HEK293T (cell line): ENCODE results near the gene SYN1.

Experiments used
- CTCF ChIA-PET: fragments of 350-600 bp; formaldehyde crosslinking; extraction: SDS; loops from one replicate; lab custom pipeline; 2021; ENCODE audit warnings: antibody characterized with exemption, inconsistent platforms; lab: Yijun Ruan, JAX
- POLR2A ChIA-PET: fragments of 350-600 bp; formaldehyde crosslinking; extraction: SDS; loops from one replicate; lab custom pipeline; 2020; ENCODE audit warnings: antibody characterized with exemption, inconsistent platforms; lab: Yijun Ruan, JAX
- DNase-seq: peaks from one replicate; pipeline ENCODE4 v3.0.0; 2012; ENCODE audit warnings: mixed read lengths; ENCODE audit errors: extremely low spot score
- ARNT ChIP-seq: fragments of 450-650 bp; IDR thresholded peaks from 2 replicates; pipeline ENCODE4 v1.6.1; 2017; ENCODE audit warnings: mild to moderate bottlenecking
- BHLHE40 ChIP-seq: fragments of 450-650 bp; IDR thresholded peaks from 2 replicates; pipeline ENCODE4 v1.6.1; 2016; ENCODE audit warnings: mild to moderate bottlenecking, moderate library complexity, borderline replicate concordance
- CTBP1 ChIP-seq: fragments of 450-650 bp; IDR thresholded peaks from 2 replicates; pipeline ENCODE4 v1.6.1; 2016; ENCODE audit warnings: borderline replicate concordance
- ELF4 ChIP-seq: fragments of 450-650 bp; IDR thresholded peaks from 2 replicates; pipeline ENCODE4 v1.6.1; 2017; ENCODE audit warnings: antibody characterized with exemption
- FOXA1 ChIP-seq: fragments of 450-650 bp; IDR thresholded peaks from 2 replicates; pipeline ENCODE4 v1.6.1; 2016; ENCODE audit warnings: mild to moderate bottlenecking
- FOXK2 ChIP-seq: fragments of 450-650 bp; IDR thresholded peaks from 2 replicates; pipeline ENCODE4 v1.6.1; 2016; ENCODE audit warnings: mild to moderate bottlenecking
- FOXM1 ChIP-seq: fragments of 450-650 bp; IDR thresholded peaks from 2 replicates; pipeline ENCODE4 v1.6.1; 2017; ENCODE audit warnings: mild to moderate bottlenecking, borderline replicate concordance
- HDGF ChIP-seq: fragments of 450-650 bp; IDR thresholded peaks from 2 replicates; pipeline ENCODE4 v1.6.1; 2017; ENCODE audit warnings: antibody characterized with exemption, borderline replicate concordance
- L3MBTL2 ChIP-seq: fragments of 450-650 bp; conservative IDR thresholded peaks from 2 replicates; pipeline ENCODE4 v1.6.1; 2016; ENCODE audit warnings: mild to moderate bottlenecking
- LEF1 ChIP-seq: fragments of 450-650 bp; IDR thresholded peaks from 2 replicates; pipeline ENCODE4 v1.6.1; 2017; ENCODE audit warnings: mild to moderate bottlenecking, borderline replicate concordance
- NFRKB ChIP-seq: fragments of 450-650 bp; IDR thresholded peaks from 2 replicates; pipeline ENCODE4 v1.6.1; 2016; ENCODE audit warnings: mild to moderate bottlenecking, moderate library complexity
- SP1 ChIP-seq: fragments of 450-650 bp; IDR thresholded peaks from 2 replicates; pipeline ENCODE4 v1.6.1; 2017
- SUZ12 ChIP-seq: fragments of 450-650 bp; IDR thresholded peaks from 2 replicates; pipeline ENCODE4 v1.6.1; 2016; ENCODE audit warnings: mild to moderate bottlenecking
- TARDBP ChIP-seq: fragments of 450-650 bp; IDR thresholded peaks from 2 replicates; pipeline ENCODE4 v1.6.1; 2016
- ZNF384 ChIP-seq: fragments of 450-650 bp; IDR thresholded peaks from 2 replicates; pipeline ENCODE4 v1.6.1; 2016
- TF ChIP-seq, protein P1 (sequence below): fragments of 450-650 bp; IDR thresholded peaks from 2 replicates; pipeline ENCODE4 v1.6.1; 2016

Gene SYN1

DNA sequence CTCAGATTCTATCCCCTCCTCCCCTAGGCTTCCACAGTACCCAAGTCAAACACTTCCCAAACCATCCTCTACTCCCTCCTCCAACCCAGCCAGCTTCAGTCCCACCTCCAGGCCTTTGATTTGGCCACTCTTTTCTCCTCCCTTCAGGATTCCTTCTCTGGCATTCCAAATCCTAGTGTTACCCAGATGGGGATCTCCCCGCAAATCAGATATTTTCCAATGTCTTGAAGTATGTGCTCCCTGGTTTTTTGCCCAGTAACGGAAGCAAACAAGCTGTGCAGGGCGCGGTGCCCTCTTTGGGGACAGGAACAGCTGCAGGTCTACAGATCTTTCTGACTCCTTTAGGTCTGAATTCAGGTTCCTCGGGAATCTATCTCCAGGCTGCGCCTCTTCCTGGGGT lies 2.2 kb upstream of the SYN1 start:
- no peak for DNase-seq
- CTCF ChIA-PET = no interaction called here
- POLR2A ChIA-PET = no interaction called here
- TF ChIP-seq FOXM1 = no peak

DNA sequence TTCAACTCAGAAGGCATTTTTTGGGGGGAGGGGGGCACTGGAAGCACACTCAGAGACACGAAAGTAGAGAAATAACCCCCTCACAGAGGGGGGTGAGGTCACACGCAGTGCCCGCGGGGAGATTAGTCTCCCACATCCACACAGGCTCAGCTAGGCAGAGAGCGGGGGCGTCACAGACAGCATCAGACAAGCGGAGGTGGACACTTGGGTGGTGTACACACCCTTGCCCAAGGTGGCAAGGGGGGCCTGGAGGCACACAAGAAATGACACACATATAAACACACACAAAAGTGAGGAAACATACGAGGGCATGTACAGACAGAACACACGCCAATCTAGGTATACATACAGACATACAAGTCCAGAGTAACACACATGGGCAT lies 637 bp upstream of the SYN1 start:
- ChIA-PET POLR2A (no interaction called here), CTCF (no interaction called here)
- DNase-seq = no peak
- no peak for TF ChIP-seq ELF4
- TF ChIP-seq, protein P1, sequence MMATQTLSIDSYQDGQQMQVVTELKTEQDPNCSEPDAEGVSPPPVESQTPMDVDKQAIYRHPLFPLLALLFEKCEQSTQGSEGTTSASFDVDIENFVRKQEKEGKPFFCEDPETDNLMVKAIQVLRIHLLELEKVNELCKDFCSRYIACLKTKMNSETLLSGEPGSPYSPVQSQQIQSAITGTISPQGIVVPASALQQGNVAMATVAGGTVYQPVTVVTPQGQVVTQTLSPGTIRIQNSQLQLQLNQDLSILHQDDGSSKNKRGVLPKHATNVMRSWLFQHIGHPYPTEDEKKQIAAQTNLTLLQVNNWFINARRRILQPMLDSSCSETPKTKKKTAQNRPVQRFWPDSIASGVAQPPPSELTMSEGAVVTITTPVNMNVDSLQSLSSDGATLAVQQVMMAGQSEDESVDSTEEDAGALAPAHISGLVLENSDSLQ = no peak
- TF ChIP-seq TARDBP = no peak
- TF ChIP-seq FOXA1 = no peak
- no peak for TF ChIP-seq ARNT
- TF ChIP-seq FOXM1 = no peak
- TF ChIP-seq CTBP1 = no peak
- TF ChIP-seq FOXK2 = no peak
- no peak for TF ChIP-seq NFRKB
- no peak for TF ChIP-seq SUZ12
- TF ChIP-seq HDGF = no peak
- TF ChIP-seq ZNF384 = no peak
- TF ChIP-seq SP1 = no peak

DNA sequence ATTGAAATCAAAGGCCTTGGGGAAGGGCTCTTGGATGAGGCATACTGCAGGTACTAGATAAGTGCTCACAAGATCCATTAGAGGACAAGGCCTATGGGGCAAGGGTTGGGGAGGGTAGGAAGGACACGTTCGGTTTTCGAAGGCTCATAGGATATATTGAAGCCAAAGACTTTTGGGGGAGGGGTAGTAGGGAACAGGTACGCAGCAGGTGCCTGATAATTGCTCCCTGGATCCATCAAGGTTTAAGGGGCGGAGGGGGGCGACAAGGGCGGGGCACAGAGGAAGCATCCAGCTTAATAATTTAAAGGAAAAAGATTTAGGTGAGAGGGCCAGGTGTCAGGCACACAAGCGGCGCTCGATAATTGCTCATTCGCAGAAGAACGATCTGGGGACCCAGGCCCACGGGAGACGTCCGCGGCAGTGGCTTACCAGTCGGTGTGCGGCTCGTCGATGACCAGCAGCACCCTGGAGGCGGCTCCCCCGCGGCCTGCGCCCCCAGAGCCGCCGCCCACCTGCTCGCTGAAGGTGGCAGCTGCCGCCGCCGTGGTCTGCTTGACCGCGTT lies 653 bp downstream of the SYN1 start:
- TF ChIP-seq NFRKB (no peak), SP1 (no peak), SUZ12 (no peak), HDGF (no peak), LEF1 (no peak), L3MBTL2 (no peak), ZNF384 (no peak), ELF4 (no peak), CTBP1 (no peak), FOXM1 (no peak), BHLHE40 (no peak), FOXK2 (no peak), FOXA1 (no peak), ARNT (no peak), TARDBP (no peak)
- TF ChIP-seq, protein P1 = no peak
- POLR2A ChIA-PET = no interaction called here
- no peak for DNase-seq
- CTCF ChIA-PET = no interaction called here

DNA sequence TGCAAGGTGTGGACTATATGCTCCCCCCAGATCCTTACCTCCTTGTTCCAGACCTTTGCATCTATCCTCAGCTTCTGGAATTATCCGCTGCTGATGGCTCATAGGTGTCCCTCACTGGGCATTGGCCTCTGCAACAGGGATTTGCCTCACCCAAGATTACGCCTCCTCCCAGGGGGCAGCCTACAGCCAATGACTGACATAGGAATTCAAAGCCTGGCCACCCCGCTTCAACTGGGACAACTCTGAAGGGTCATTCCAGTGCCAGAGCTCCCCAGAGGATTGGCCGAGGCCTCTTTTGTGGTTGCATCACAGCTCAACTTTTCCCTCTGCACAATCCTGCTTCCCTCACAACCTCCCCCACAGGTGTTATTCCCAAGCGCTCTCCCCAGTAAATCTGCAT lies 5.0 kb downstream of the SYN1 start:
- ChIA-PET CTCF (no interaction called here), POLR2A (interaction anchor here (1.5 kb wide), 1 partner anchor 9 kb away, joined by 6 read pairs; no protein-coding TSS in a partner anchor)
- TF ChIP-seq CTBP1 = no peak
- no peak for TF ChIP-seq L3MBTL2
- DNase-seq = no peak

DNA sequence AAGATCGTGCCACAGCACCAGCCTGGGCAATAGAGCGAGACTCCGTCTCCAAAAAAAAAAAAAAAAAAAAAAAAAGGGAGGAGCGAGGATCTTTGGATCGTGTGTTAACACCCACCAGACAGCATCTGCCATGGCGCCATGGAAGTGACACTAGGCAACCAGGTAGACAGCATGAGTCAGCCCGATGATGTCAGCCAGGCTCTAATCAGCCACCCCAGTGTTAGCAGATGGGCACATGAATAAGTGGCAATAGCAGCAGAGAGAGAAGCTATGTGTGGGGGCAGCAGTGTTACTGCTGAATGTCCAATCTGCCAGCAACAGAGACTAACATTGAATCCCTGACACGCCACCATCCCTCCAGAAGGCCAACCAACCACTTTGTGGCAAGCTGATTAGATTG lies 6.6 kb downstream of the SYN1 start:
- CTCF ChIA-PET = no interaction called here
- TF ChIP-seq FOXM1 (no peak), BHLHE40 (no peak), FOXA1 (no peak), LEF1 (no peak), ARNT (no peak), FOXK2 (no peak), CTBP1 (no peak)
- DNase-seq = no peak
- POLR2A ChIA-PET = interaction anchor here (1.4 kb wide), 1 partner anchor 57 kb away, joined by 3 read pairs; no protein-coding TSS in a partner anchor

DNA sequence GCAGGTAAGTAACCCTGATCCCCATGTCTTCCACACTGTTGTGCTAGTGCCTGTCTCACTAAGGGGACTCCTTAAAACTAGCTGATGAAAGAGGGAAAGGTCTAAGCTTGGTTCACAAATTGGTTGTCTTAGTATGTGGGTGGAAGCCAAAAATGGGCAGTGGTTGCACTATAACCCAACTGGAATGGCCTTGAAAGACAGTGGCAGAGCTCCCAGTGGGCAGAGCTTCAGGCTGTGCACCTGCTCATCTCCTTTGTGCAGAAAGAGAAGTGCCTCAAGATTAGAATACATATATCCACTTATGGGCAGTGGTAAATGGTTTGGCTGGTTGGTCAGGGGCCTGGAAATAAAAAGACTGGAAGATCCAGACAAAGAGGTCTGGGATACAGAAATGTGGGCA lies 7.2 kb downstream of the SYN1 start:
- TF ChIP-seq ZNF384 (no peak), FOXA1 (no peak), SP1 (no peak), L3MBTL2 (no peak), NFRKB (no peak), FOXK2 (no peak), LEF1 (no peak), BHLHE40 (no peak), CTBP1 (no peak), SUZ12 (no peak), ELF4 (no peak)
- TF ChIP-seq, protein P1 = no peak
- no peak for DNase-seq
- POLR2A ChIA-PET = no interaction called here
- CTCF ChIA-PET = no interaction called here

DNA sequence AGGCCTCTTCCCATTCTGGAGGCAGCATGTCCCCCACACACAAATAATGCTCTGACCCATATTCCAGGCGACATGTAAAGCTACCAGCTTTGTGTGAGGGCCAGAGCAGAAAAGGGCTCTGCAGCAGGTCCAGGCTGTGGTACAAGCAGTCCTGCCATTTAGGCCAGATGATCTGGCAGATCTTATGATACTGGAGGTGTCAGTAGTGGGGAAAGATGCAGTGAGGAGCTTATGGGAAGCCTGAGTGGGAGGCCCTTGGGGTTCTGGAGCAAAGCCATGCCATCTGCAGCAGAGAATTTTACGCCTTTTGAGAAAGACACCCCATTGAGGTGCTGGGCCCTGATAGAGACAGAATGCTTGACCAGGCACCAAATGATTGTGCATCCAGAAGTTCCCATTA lies 7.7 kb downstream of the SYN1 start:
- TF ChIP-seq TARDBP (no peak), FOXM1 (no peak), HDGF (no peak), CTBP1 (no peak), SP1 (no peak)
- TF ChIP-seq, protein P1 = no peak
- ChIA-PET CTCF (no interaction called here), POLR2A (no interaction called here)
- no peak for DNase-seq
